ENCODE data around the gene DENND4A. TPM values are rescaled to one million over a fixed set of nuclear protein-coding genes. Genes with fewer than 3 reads are reported as not detected.
A peak's percentile ranks its signal among the peaks of the same experiment; 100 is the strongest.

Gene DENND4A
- total RNA-seq, 4 donors from 2014 or later, result 38.8 to 64.8 (median 52.3) TPM

- TF ChIP-seq CTCF (IDR thresholded peaks at IDR 0.05), result no peak
- no peak for ATAC-seq (ENCODE audit: low FRiP score)
- DNase-seq (ENCODE audit: low spot score), result no peak
Measured at GRCh38 chr15:65827065-65827464, 35.0 kb upstream of the DENND4A start.

GRCh38 chr15:65824941-65825544 lies 33.0 kb upstream of the DENND4A start:
- TF ChIP-seq CTCF (IDR thresholded peaks at IDR 0.05), result no peak
- ATAC-seq (ENCODE audit: low FRiP score) (peak; percentile 75), DNase-seq (ENCODE audit: low spot score) (peak; percentile 32)

- no peak for TF ChIP-seq CTCF (IDR thresholded peaks at IDR 0.05)
- ATAC-seq (ENCODE audit: low FRiP score) (peak; percentile 52), DNase-seq (ENCODE audit: low spot score) (no peak)
Measured at GRCh38 chr15:65824031-65824743, 32.1 kb upstream of the DENND4A start.

GRCh38 chr15:65822316-65822715 lies 30.2 kb upstream of the DENND4A start:
- TF ChIP-seq CTCF (IDR thresholded peaks at IDR 0.05), result no peak
- ATAC-seq (ENCODE audit: low FRiP score) (no peak), DNase-seq (ENCODE audit: low spot score) (no peak)

- DNase-seq (ENCODE audit: low spot score), result no peak
- no peak for ATAC-seq (ENCODE audit: low FRiP score)
- no peak for TF ChIP-seq CTCF (IDR thresholded peaks at IDR 0.05)
Measured at GRCh38 chr15:65821070-65821469, 29.0 kb upstream of the DENND4A start.

- no peak for TF ChIP-seq CTCF (IDR thresholded peaks at IDR 0.05)
- no peak for ATAC-seq (ENCODE audit: low FRiP score)
- no peak for DNase-seq (ENCODE audit: low spot score)
Measured at GRCh38 chr15:65819563-65819960, 27.5 kb upstream of the DENND4A start.
